C4-2B (cell line): ENCODE measurements around the gene ZNF354C.

ENCODE experiments used
- CTCF ChIP-seq: fragments of 450-650 bp; conservative IDR thresholded peaks from 2 replicates; pipeline ENCODE4 v1.5.1; 2017; ENCODE audit warnings: mild to moderate bottlenecking
- ZFX ChIP-seq: fragments of 450-650 bp; IDR thresholded peaks from 2 replicates; pipeline ENCODE4 v1.6.1; 2017

- TF ChIP-seq CTCF: no peak
- TF ChIP-seq ZFX: no peak
Measured at GRCh38 chr5:179123109-179123426, 62.9 kb downstream of the ZNF354C start.
